GM23248 (cell line): ENCODE data around the gene ERO1A.

Experiments
- EZH2 ChIP-seq: fragments of 200-600 bp; sonication (generic); IDR thresholded peaks from 2 replicates; pipeline ENCODE4 v1.6.1; 2018; ENCODE audit warnings: antibody characterized with exemption, mild to moderate bottlenecking; ENCODE audit not compliant: insufficient read depth, poor library complexity, severe bottlenecking
- EZH2phosphoT487 ChIP-seq: fragments of 200-600 bp; sonication (generic); IDR thresholded peaks from 2 replicates; pipeline ENCODE4 v1.6.1; 2018; ENCODE audit warnings: antibody characterized with exemption, moderate library complexity, mild to moderate bottlenecking, low read depth; ENCODE audit not compliant: insufficient read depth

- no peak for TF ChIP-seq EZH2phosphoT487
- no peak for TF ChIP-seq EZH2
Measured at GRCh38 chr14:52590318-52590717, 105.0 kb downstream of the ERO1A start.
